Measurements from ENCODE around the gene SLF1. TPM values are rescaled to one million over a fixed set of nuclear protein-coding genes. Genes with fewer than 3 reads are reported as not detected.

The SLF1 gene
- polyA plus RNA-seq, 1 of the 3 experiments (the other 2 are of a cell fraction), result 5.5 TPM

- Histone ChIP-seq H3F3A (replicated peaks; ENCODE audit: insufficient read depth) (peaks cover 5% of the 10 kb centered on the region), H4K20me1 (ENCODE audit: insufficient read depth) (no peaks in the 10 kb centered on the region), H3K36me3 (replicated peaks in 1 of 2; ENCODE audit: control insufficient read depth in 1 of 2, insufficient read depth in 2 of 2, low read length in 1 of 2) (peaks cover 13 to 22% of the 10 kb centered on the region in 2 experiments), H3K27me3 (ENCODE audit: insufficient read depth) (no peaks in the 10 kb centered on the region), H2AFZ (ENCODE audit: low read depth) (no peak overlapping the region), H3K9me3 (no peaks in the 10 kb centered on the region), H3K4me1 (ENCODE audit: control insufficient read depth in 1 of 2, insufficient read depth in 2 of 2, low read depth in 1 of 2, low read length in 1 of 2) (peaks cover 6% of the 10 kb centered on the region in 2 experiments; a peak in 1 of 4 replicates), H3K79me2 (ENCODE audit: insufficient read depth) (no peaks in the 10 kb centered on the region; the same call in 1 of the 2 replicates), H3K9ac (no peak overlapping the region), H3K9me2 (no peaks in the 10 kb centered on the region), H3K4me3 (ENCODE audit: low read depth in 2 of 2, low read length in 1 of 2) (no peak overlapping the region), H3K27ac (ENCODE audit: low read depth in 2 of 2, low read length in 1 of 2) (no peak overlapping the region), H3K4me2 (no peak overlapping the region)
- DNase-seq, result no peak
- ChIA-PET CTCF (no interaction called here), POLR2A (no interaction called here)
- TF ChIP-seq, protein P1, sequence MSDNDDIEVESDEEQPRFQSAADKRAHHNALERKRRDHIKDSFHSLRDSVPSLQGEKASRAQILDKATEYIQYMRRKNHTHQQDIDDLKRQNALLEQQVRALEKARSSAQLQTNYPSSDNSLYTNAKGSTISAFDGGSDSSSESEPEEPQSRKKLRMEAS (IDR thresholded peaks at IDR 0.05; ENCODE audit: low read depth), result no peak
- no peak for TF ChIP-seq FOSL2 (IDR thresholded peaks at IDR 0.05; ENCODE audit: borderline replicate concordance, low read depth)
- TF ChIP-seq TEAD4 (IDR thresholded peaks at IDR 0.05; ENCODE audit: borderline replicate concordance, insufficient read depth), result no peak
- TF ChIP-seq SIN3A (IDR thresholded peaks at IDR 0.05; ENCODE audit: borderline replicate concordance, low read depth, low read length), result no peak
- no peak for TF ChIP-seq FOXJ3 (CRISPR knock-in tag; IDR thresholded peaks at IDR 0.05)
- no peak for TF ChIP-seq FOXM1 (IDR thresholded peaks at IDR 0.05; ENCODE audit: low read depth)
- TF ChIP-seq ZBTB33 (IDR thresholded peaks at IDR 0.05; ENCODE audit: borderline replicate concordance, low read depth), result no peak
- no peak for TF ChIP-seq RXRA (IDR thresholded peaks at IDR 0.05; ENCODE audit: borderline replicate concordance, low read depth)
- TF ChIP-seq MEF2A (IDR thresholded peaks at IDR 0.05; ENCODE audit: borderline replicate concordance, low read depth), result no peak
- WGBS (ENCODE audit: low lambda C conversion rate), result 100% methylated on average over 1 of the region's 1 CpG
Observed at GRCh38 chr5:94670726-94671125, 52.3 kb downstream of the SLF1 start.

GRCh38 chr5:94672746-94673145, 54.3 kb downstream of the SLF1 start:
- H3F3A ChIP-seq (replicated peaks; ENCODE audit: insufficient read depth), result peaks cover 5% of the 10 kb centered on the region
- peaks cover 6% of the 10 kb centered on the region in 2 experiments; a peak in 2 of 4 replicates for H3K4me1 ChIP-seq (ENCODE audit: control insufficient read depth in 1 of 2, insufficient read depth in 2 of 2, low read depth in 1 of 2, low read length in 1 of 2)
- H3K9me3 ChIP-seq, result no peaks in the 10 kb centered on the region
- no peaks in the 10 kb centered on the region for H3K9me2 ChIP-seq
- no peak for DNase-seq
- 0 out of 4 replicates have a peak overlapping the region, but pooled peaks of 1 of the 2 experiments have one; percentile 54 for H3K27ac ChIP-seq (ENCODE audit: low read depth in 2 of 2, low read length in 1 of 2)
- no peaks in the 10 kb centered on the region for H4K20me1 ChIP-seq (ENCODE audit: insufficient read depth)
- no peaks in the 10 kb centered on the region; the same call in 1 of the 2 replicates for H3K79me2 ChIP-seq (ENCODE audit: insufficient read depth)
- no peak overlapping the region for H3K9ac ChIP-seq
- CTCF ChIA-PET, result interaction anchor here (1.5 kb wide), 1 partner anchor 20 kb away, joined by 5 read pairs; no protein-coding TSS in a partner anchor
- TF ChIP-seq REST (IDR thresholded peaks at IDR 0.05; ENCODE audit: low read depth, low read length), result no peak
- TF ChIP-seq NFIC (IDR thresholded peaks at IDR 0.05; ENCODE audit: borderline replicate concordance), result peak; percentile 27; the same call in 1 of the 2 replicates
- H2AFZ ChIP-seq (ENCODE audit: low read depth), result no peak overlapping the region
- H3K4me2 ChIP-seq, result no peak overlapping the region
- H3K4me3 ChIP-seq (ENCODE audit: low read depth in 2 of 2, low read length in 1 of 2), result no peak overlapping the region
- peaks cover 9 to 32% of the 10 kb centered on the region in 2 experiments for H3K36me3 ChIP-seq (replicated peaks in 1 of 2; ENCODE audit: control insufficient read depth in 1 of 2, insufficient read depth in 2 of 2, low read length in 1 of 2)
- POLR2A ChIA-PET, result no interaction called here
- WGBS (ENCODE audit: low lambda C conversion rate), result 57% methylated on average over 1 of the region's 1 CpG
- H3K27me3 ChIP-seq (ENCODE audit: insufficient read depth), result no peaks in the 10 kb centered on the region

Data from SK-N-SH (cell line).